ENCODE results near the gene KRT79. TPM values are rescaled to one million over a fixed set of nuclear protein-coding genes. Genes with fewer than 3 reads are reported as not detected.

Gene KRT79
- polyA plus RNA-seq, 1 of the 3 experiments (the other 2 are of a cell fraction): not detected

GRCh38 chr12:52825961-52826360 is 8.2 kb downstream of the KRT79 start:
- no peak for DNase-seq
- no peak overlapping the region for H3K9ac ChIP-seq
- H3K9me3 ChIP-seq: no peaks in the 10 kb centered on the region
- H2AFZ ChIP-seq (ENCODE audit: low read depth): no peak overlapping the region
- H3K27me3 ChIP-seq (ENCODE audit: insufficient read depth): peaks cover 33% of the 10 kb centered on the region
- no peak overlapping the region for H3K4me3 ChIP-seq (ENCODE audit: low read depth in 2 of 2, low read length in 1 of 2)
- no peaks in the 10 kb centered on the region for H3K36me3 ChIP-seq (replicated peaks in 1 of 2; ENCODE audit: control insufficient read depth in 1 of 2, insufficient read depth in 2 of 2, low read length in 1 of 2)
- TF ChIP-seq ZBTB33 (IDR thresholded peaks at IDR 0.05; ENCODE audit: borderline replicate concordance, low read depth) (no peak), USF2 (IDR thresholded peaks at IDR 0.05; ENCODE audit: borderline replicate concordance, low read depth, low read length) (no peak), TCF12 (IDR thresholded peaks at IDR 0.05) (no peak)
- no peak overlapping the region for H3K27ac ChIP-seq (ENCODE audit: low read depth in 2 of 2, low read length in 1 of 2)
- ChIA-PET CTCF (interaction anchor here (1.4 kb wide), 1 partner anchor 54 kb away, joined by 4 read pairs; no protein-coding TSS in a partner anchor), POLR2A (no interaction called here)
- no peaks in the 10 kb centered on the region for H4K20me1 ChIP-seq (ENCODE audit: insufficient read depth)
- no peaks in the 10 kb centered on the region for H3K4me1 ChIP-seq (ENCODE audit: control insufficient read depth in 1 of 2, insufficient read depth in 2 of 2, low read depth in 1 of 2, low read length in 1 of 2)
- no peak overlapping the region for H3K4me2 ChIP-seq
- H3K79me2 ChIP-seq (ENCODE audit: insufficient read depth): no peaks in the 10 kb centered on the region
- no peaks in the 10 kb centered on the region for H3F3A ChIP-seq (replicated peaks; ENCODE audit: insufficient read depth)
- WGBS (ENCODE audit: low lambda C conversion rate): 17% methylated on average over 4 of the region's 4 CpGs
- H3K9me2 ChIP-seq: no peaks in the 10 kb centered on the region

GRCh38 chr12:52824741-52825410 is 9.2 kb downstream of the KRT79 start:
- Histone ChIP-seq H3K4me2 (no peak overlapping the region), H2AFZ (ENCODE audit: low read depth) (no peak overlapping the region), H3K9me2 (no peaks in the 10 kb centered on the region), H3K36me3 (replicated peaks in 1 of 2; ENCODE audit: control insufficient read depth in 1 of 2, insufficient read depth in 2 of 2, low read length in 1 of 2) (no peaks in the 10 kb centered on the region), H3K79me2 (ENCODE audit: insufficient read depth) (no peaks in the 10 kb centered on the region), H3F3A (replicated peaks; ENCODE audit: insufficient read depth) (no peaks in the 10 kb centered on the region), H3K9me3 (no peaks in the 10 kb centered on the region), H3K27me3 (ENCODE audit: insufficient read depth) (peaks cover 44% of the 10 kb centered on the region), H3K27ac (ENCODE audit: low read depth in 2 of 2, low read length in 1 of 2) (no peak overlapping the region), H4K20me1 (ENCODE audit: insufficient read depth) (no peaks in the 10 kb centered on the region), H3K4me1 (ENCODE audit: control insufficient read depth in 1 of 2, insufficient read depth in 2 of 2, low read depth in 1 of 2, low read length in 1 of 2) (no peaks in the 10 kb centered on the region), H3K4me3 (ENCODE audit: low read depth in 2 of 2, low read length in 1 of 2) (no peak overlapping the region), H3K9ac (no peak overlapping the region)
- ChIA-PET POLR2A (no interaction called here), CTCF (no interaction called here)
- TF ChIP-seq EZH2phosphoT487 (IDR thresholded peaks at IDR 0.05; ENCODE audit: borderline replicate concordance, low read depth): no peak
- TF ChIP-seq RCOR1 (IDR thresholded peaks at IDR 0.05; ENCODE audit: low read length): no peak
- no peak for TF ChIP-seq REST (IDR thresholded peaks at IDR 0.05; ENCODE audit: low read depth, low read length)
- no peak for TF ChIP-seq MEF2A (IDR thresholded peaks at IDR 0.05; ENCODE audit: borderline replicate concordance, low read depth)
- no peak for TF ChIP-seq EP300 (IDR thresholded peaks at IDR 0.05; ENCODE audit: borderline replicate concordance in 1 of 2, low read depth in 1 of 2, low read length in 1 of 2)
- TF ChIP-seq TAF1 (IDR thresholded peaks at IDR 0.05; ENCODE audit: borderline replicate concordance, low read depth, low read length): no peak
- TF ChIP-seq RXRA (IDR thresholded peaks at IDR 0.05; ENCODE audit: borderline replicate concordance, low read depth): no peak
- no peak for TF ChIP-seq RFX5 (IDR thresholded peaks at IDR 0.05; ENCODE audit: low read length)
- no peak for TF ChIP-seq SIN3A (IDR thresholded peaks at IDR 0.05; ENCODE audit: borderline replicate concordance, low read depth, low read length)
- TF ChIP-seq IRF3 (IDR thresholded peaks at IDR 0.05; ENCODE audit: low read depth, low read length): no peak
- WGBS (ENCODE audit: low lambda C conversion rate): 31% methylated on average over 4 of the region's 5 CpGs
- DNase-seq: no peak

Data from SK-N-SH (cell line).